SK-N-SH treated with all-trans-retinoic acid at 6 μM for 48 hours (cell line): ENCODE results near the gene ORC5.

Experiments
- BACH2 ChIP-seq: fragments of 250-450 bp; sonication (Bioruptor Pico); IDR thresholded peaks from 2 replicates; pipeline ENCODE4 v1.9.0; 2021; ENCODE audit warnings: mild to moderate bottlenecking, borderline replicate concordance
- PPARA ChIP-seq: fragments of 250-450 bp; sonication (Bioruptor Pico); IDR thresholded peaks from 2 replicates; pipeline ENCODE4 v1.5.0; 2020; ENCODE audit warnings: mild to moderate bottlenecking, borderline replicate concordance
- TOX ChIP-seq: fragments of 250-450 bp; sonication (Bioruptor Pico); IDR thresholded peaks from 2 replicates; pipeline ENCODE4 v1.8.0; 2021; ENCODE audit warnings: mild to moderate bottlenecking, moderate library complexity, borderline replicate concordance
- ZNF70 ChIP-seq: fragments of 450-650 bp; formaldehyde crosslinking; IDR thresholded peaks from 2 replicates; pipeline ENCODE4 v1.5.0; 2020; ENCODE audit warnings: mild to moderate bottlenecking, moderate library complexity

DNA sequence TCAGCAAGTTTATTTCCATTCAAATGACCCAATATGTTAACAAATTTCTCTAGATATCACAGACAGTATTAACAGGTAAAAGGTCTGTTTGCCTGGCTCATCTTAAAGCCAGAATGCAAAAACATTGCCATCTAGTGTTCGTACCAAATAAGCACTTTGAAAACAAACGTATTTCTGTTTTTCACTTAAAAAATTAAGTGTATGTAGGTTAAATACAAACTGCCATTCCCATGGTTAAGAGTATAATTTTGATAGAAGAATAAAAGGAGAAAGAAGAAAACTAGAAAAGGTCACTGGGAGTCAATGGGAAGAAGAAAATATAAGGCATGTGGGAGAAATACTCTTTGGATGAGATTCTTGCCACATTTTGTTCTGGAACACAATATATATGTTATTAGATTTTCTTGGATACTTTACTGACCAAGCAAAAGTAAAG is 51.0 kb downstream of the ORC5 start:
- TF ChIP-seq ZNF70 (CRISPR knock-in tag) (no peak), TOX (CRISPR knock-in tag) (no peak), BACH2 (no peak), PPARA (CRISPR knock-in tag) (no peak)
